Measurements from ENCODE around the gene LTBP1.

DNA sequence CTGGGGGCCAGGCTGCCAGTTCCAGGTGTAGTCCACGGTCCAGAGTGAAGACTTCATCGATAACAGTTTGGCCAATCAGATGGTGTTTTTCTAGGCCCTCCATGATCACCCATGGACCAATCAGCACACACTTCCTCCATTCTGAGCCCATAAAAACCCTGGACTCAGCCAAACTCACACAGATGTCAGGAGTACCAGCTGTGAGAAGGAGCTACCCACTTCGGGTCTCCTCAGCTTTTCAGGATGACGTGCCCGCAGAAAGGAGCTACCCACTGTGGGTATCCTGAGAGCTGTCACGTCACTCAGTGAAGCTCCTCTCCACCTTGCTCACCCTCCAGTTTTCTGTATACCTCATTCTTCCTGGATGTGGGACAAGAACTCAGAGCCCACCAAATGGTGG lies 319.7 kb downstream of the LTBP1 start:
- no peak for TF ChIP-seq POLR2A (IDR thresholded peaks at IDR 0.05)
- TF ChIP-seq, protein P1, sequence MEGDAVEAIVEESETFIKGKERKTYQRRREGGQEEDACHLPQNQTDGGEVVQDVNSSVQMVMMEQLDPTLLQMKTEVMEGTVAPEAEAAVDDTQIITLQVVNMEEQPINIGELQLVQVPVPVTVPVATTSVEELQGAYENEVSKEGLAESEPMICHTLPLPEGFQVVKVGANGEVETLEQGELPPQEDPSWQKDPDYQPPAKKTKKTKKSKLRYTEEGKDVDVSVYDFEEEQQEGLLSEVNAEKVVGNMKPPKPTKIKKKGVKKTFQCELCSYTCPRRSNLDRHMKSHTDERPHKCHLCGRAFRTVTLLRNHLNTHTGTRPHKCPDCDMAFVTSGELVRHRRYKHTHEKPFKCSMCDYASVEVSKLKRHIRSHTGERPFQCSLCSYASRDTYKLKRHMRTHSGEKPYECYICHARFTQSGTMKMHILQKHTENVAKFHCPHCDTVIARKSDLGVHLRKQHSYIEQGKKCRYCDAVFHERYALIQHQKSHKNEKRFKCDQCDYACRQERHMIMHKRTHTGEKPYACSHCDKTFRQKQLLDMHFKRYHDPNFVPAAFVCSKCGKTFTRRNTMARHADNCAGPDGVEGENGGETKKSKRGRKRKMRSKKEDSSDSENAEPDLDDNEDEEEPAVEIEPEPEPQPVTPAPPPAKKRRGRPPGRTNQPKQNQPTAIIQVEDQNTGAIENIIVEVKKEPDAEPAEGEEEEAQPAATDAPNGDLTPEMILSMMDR (IDR thresholded peaks at IDR 0.05), result no peak
- TF ChIP-seq POLR2AphosphoS5 (IDR thresholded peaks at IDR 0.05), result no peak

Measured in breast epithelium (tissue), 3 donors.